Measurements from ENCODE around the gene PMP22.

DNA sequence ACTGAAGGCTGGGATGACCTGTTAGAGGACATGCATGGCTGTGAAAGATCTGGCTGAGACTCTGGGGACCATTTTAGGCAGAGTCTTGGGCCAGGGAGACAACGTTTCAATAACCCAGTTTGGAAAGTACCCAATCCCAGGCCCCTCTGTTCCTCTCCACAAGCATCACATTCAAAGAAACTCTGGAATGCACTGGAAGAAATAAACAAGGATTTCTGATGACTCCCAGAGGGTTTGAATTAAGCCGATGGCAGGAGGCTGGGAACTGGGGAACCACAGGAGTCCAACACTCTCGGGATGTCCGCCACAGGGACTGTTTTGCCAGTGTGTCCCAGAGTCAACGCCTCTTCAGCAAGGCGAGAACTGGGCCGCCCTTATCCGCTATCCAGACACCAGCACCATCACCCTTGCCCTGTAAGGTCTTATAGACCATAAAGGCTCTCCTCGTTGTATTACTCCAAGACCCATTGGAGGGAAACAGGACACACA lies 3.3 kb downstream of the PMP22 start:
- TF ChIP-seq, protein P1, sequence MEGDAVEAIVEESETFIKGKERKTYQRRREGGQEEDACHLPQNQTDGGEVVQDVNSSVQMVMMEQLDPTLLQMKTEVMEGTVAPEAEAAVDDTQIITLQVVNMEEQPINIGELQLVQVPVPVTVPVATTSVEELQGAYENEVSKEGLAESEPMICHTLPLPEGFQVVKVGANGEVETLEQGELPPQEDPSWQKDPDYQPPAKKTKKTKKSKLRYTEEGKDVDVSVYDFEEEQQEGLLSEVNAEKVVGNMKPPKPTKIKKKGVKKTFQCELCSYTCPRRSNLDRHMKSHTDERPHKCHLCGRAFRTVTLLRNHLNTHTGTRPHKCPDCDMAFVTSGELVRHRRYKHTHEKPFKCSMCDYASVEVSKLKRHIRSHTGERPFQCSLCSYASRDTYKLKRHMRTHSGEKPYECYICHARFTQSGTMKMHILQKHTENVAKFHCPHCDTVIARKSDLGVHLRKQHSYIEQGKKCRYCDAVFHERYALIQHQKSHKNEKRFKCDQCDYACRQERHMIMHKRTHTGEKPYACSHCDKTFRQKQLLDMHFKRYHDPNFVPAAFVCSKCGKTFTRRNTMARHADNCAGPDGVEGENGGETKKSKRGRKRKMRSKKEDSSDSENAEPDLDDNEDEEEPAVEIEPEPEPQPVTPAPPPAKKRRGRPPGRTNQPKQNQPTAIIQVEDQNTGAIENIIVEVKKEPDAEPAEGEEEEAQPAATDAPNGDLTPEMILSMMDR (IDR thresholded peaks at IDR 0.05; ENCODE audit: low read depth, low read length), result no peak
- TF ChIP-seq EZH2phosphoT487 (IDR thresholded peaks at IDR 0.05; ENCODE audit: low read depth), result no peak
